Central memory CD8-positive, alpha-beta T cell (primary cell): ENCODE measurements around the gene MDM2.

Source experiments
- ATAC-seq: fragments of 150-1000 bp; cut with Tn5 transposase; replicated peaks from 2 replicates; pipeline ENCODE4 v1.10.0; 2022; ENCODE audit warnings: mild to moderate bottlenecking, moderate FRiP score, moderate number of reproducible peaks; ENCODE audit not compliant: poor library complexity, severe bottlenecking; ENCODE audit errors: extremely low read depth
- DNase-seq, 2 donors: peaks; one replicate each; pipeline ENCODE4 v3.0.0; 2021; ENCODE audit warnings: low spot score in 2 of 2
- H3K27ac Mint-ChIP-seq: one replicate; pipeline ENCODE4 v1.8.0; 2022; ENCODE audit warnings: low read depth, mild to moderate bottlenecking, moderate library complexity, mixed read lengths
- H3K27me3 Mint-ChIP-seq: one replicate; pipeline ENCODE4 v1.8.0; 2022; ENCODE audit warnings: mixed read lengths
- H3K36me3 Mint-ChIP-seq: one replicate; pipeline ENCODE4 v1.8.0; 2022; ENCODE audit warnings: mild to moderate bottlenecking, moderate library complexity, mixed read lengths; ENCODE audit not compliant: insufficient read depth
- H3K4me1 Mint-ChIP-seq: one replicate; pipeline ENCODE4 v1.8.0; 2022; ENCODE audit warnings: mixed read lengths
- H3K4me3 Mint-ChIP-seq: one replicate; pipeline ENCODE4 v1.8.0; 2022; ENCODE audit warnings: mild to moderate bottlenecking, moderate library complexity, mixed read lengths
- H3K9me3 Mint-ChIP-seq: one replicate; pipeline ENCODE4 v1.8.0; 2022; ENCODE audit warnings: mixed read lengths

Gene MDM2

GRCh38 chr12:68841717-68842116 lies 33.7 kb downstream of the MDM2 start:
- Mint-ChIP-seq H3K4me1 (peaks cover 7% of the 10 kb centered on the region), H3K4me3 (no peak overlapping the region), H3K27ac (no peak overlapping the region), H3K27me3 (no peaks in the 10 kb centered on the region), H3K9me3 (no peaks in the 10 kb centered on the region), H3K36me3 (peaks cover 47% of the 10 kb centered on the region)
- ATAC-seq (no peak), DNase-seq (no peak)

- Mint-ChIP-seq H3K36me3 (peaks cover 45% of the 10 kb centered on the region), H3K4me3 (no peak overlapping the region), H3K9me3 (no peaks in the 10 kb centered on the region), H3K27ac (no peak overlapping the region), H3K4me1 (peaks cover 7% of the 10 kb centered on the region), H3K27me3 (no peaks in the 10 kb centered on the region)
- no peak for DNase-seq
- ATAC-seq, result no peak
Measured at GRCh38 chr12:68842123-68842522, 34.1 kb downstream of the MDM2 start.

GRCh38 chr12:68842784-68843567 lies 35.0 kb downstream of the MDM2 start:
- no peak for DNase-seq
- H3K4me1 Mint-ChIP-seq, result peaks cover 7% of the 10 kb centered on the region
- H3K9me3 Mint-ChIP-seq, result no peaks in the 10 kb centered on the region
- H3K27me3 Mint-ChIP-seq, result no peaks in the 10 kb centered on the region
- no peak overlapping the region for H3K4me3 Mint-ChIP-seq
- peaks cover 40% of the 10 kb centered on the region for H3K36me3 Mint-ChIP-seq
- no peak overlapping the region for H3K27ac Mint-ChIP-seq
- no peak for ATAC-seq

- H3K4me3 Mint-ChIP-seq, result no peak overlapping the region
- peaks cover 30% of the 10 kb centered on the region for H3K36me3 Mint-ChIP-seq
- H3K27ac Mint-ChIP-seq, result peak overlapping the region; percentile 17
- ATAC-seq, result no peak
- DNase-seq, result no peak
- H3K4me1 Mint-ChIP-seq, result peaks cover 7% of the 10 kb centered on the region
- no peaks in the 10 kb centered on the region for H3K9me3 Mint-ChIP-seq
- H3K27me3 Mint-ChIP-seq, result no peaks in the 10 kb centered on the region
Measured at GRCh38 chr12:68844318-68844745, 36.4 kb downstream of the MDM2 start.

- Mint-ChIP-seq H3K27me3 (no peaks in the 10 kb centered on the region), H3K27ac (no peak overlapping the region), H3K36me3 (peaks cover 24% of the 10 kb centered on the region), H3K4me3 (no peak overlapping the region), H3K4me1 (peaks cover 7% of the 10 kb centered on the region), H3K9me3 (no peaks in the 10 kb centered on the region)
- DNase-seq, result no peak
- ATAC-seq, result no peak
Measured at GRCh38 chr12:68844788-68845695, 37.1 kb downstream of the MDM2 start.

GRCh38 chr12:68846811-68847210 lies 38.8 kb downstream of the MDM2 start:
- Mint-ChIP-seq H3K27ac (no peak overlapping the region), H3K36me3 (peaks cover 13% of the 10 kb centered on the region), H3K4me1 (peaks cover 7% of the 10 kb centered on the region), H3K9me3 (no peaks in the 10 kb centered on the region), H3K27me3 (no peaks in the 10 kb centered on the region), H3K4me3 (no peak overlapping the region)
- DNase-seq (no peak), ATAC-seq (no peak)

GRCh38 chr12:68850390-68850789 lies 42.4 kb downstream of the MDM2 start:
- no peaks in the 10 kb centered on the region for H3K27me3 Mint-ChIP-seq
- no peak overlapping the region for H3K27ac Mint-ChIP-seq
- H3K36me3 Mint-ChIP-seq, result peaks cover 6% of the 10 kb centered on the region
- no peaks in the 10 kb centered on the region for H3K4me1 Mint-ChIP-seq
- no peak overlapping the region for H3K4me3 Mint-ChIP-seq
- ATAC-seq (no peak), DNase-seq (no peak)
- H3K9me3 Mint-ChIP-seq, result no peaks in the 10 kb centered on the region

- Mint-ChIP-seq H3K9me3 (no peaks in the 10 kb centered on the region), H3K36me3 (peaks cover under 1% of the 10 kb centered on the region), H3K27me3 (no peaks in the 10 kb centered on the region), H3K4me3 (no peak overlapping the region), H3K4me1 (no peaks in the 10 kb centered on the region), H3K27ac (no peak overlapping the region)
- DNase-seq, result no peak
- no peak for ATAC-seq
Measured at GRCh38 chr12:68851592-68852306, 43.8 kb downstream of the MDM2 start.

- ATAC-seq, result no peak
- no peaks in the 10 kb centered on the region for H3K27me3 Mint-ChIP-seq
- no peaks in the 10 kb centered on the region for H3K9me3 Mint-ChIP-seq
- H3K4me1 Mint-ChIP-seq, result no peaks in the 10 kb centered on the region
- no peak overlapping the region for H3K27ac Mint-ChIP-seq
- no peak for DNase-seq
- H3K36me3 Mint-ChIP-seq, result no peaks in the 10 kb centered on the region
- H3K4me3 Mint-ChIP-seq, result no peak overlapping the region
Measured at GRCh38 chr12:68853396-68854077, 45.6 kb downstream of the MDM2 start.

GRCh38 chr12:68854078-68854468 lies 46.1 kb downstream of the MDM2 start:
- no peak for DNase-seq
- no peak for ATAC-seq
- no peaks in the 10 kb centered on the region for H3K9me3 Mint-ChIP-seq
- H3K27ac Mint-ChIP-seq, result no peak overlapping the region
- H3K27me3 Mint-ChIP-seq, result no peaks in the 10 kb centered on the region
- no peaks in the 10 kb centered on the region for H3K4me1 Mint-ChIP-seq
- no peaks in the 10 kb centered on the region for H3K36me3 Mint-ChIP-seq
- H3K4me3 Mint-ChIP-seq, result no peak overlapping the region

GRCh38 chr12:68854554-68854953 lies 46.6 kb downstream of the MDM2 start:
- no peak overlapping the region for H3K27ac Mint-ChIP-seq
- no peak overlapping the region for H3K4me3 Mint-ChIP-seq
- DNase-seq (no peak), ATAC-seq (no peak)
- H3K36me3 Mint-ChIP-seq, result no peaks in the 10 kb centered on the region
- no peaks in the 10 kb centered on the region for H3K9me3 Mint-ChIP-seq
- H3K4me1 Mint-ChIP-seq, result no peaks in the 10 kb centered on the region
- H3K27me3 Mint-ChIP-seq, result no peaks in the 10 kb centered on the region

- no peaks in the 10 kb centered on the region for H3K36me3 Mint-ChIP-seq
- no peaks in the 10 kb centered on the region for H3K27me3 Mint-ChIP-seq
- H3K27ac Mint-ChIP-seq, result no peak overlapping the region
- H3K4me3 Mint-ChIP-seq, result no peak overlapping the region
- H3K4me1 Mint-ChIP-seq, result no peaks in the 10 kb centered on the region
- no peak for DNase-seq
- no peak for ATAC-seq
- no peaks in the 10 kb centered on the region for H3K9me3 Mint-ChIP-seq
Measured at GRCh38 chr12:68855111-68855510, 47.1 kb downstream of the MDM2 start.
